ENCODE results near the gene ATL2. TPM values are rescaled to one million over a fixed set of nuclear protein-coding genes. Genes with fewer than 3 reads are reported as not detected.
A peak's percentile ranks its signal among the peaks of the same experiment; 100 is the strongest.
"Not testable (repeated sequence)": the region's sequence is repeated elsewhere in the genome, so short reads cannot be mapped to it uniquely, and the experiment has no call there.

The ATL2 gene
- polyA plus RNA-seq, 3 donors, result 52.1 to 71.7 (median 68.8) TPM

DNA sequence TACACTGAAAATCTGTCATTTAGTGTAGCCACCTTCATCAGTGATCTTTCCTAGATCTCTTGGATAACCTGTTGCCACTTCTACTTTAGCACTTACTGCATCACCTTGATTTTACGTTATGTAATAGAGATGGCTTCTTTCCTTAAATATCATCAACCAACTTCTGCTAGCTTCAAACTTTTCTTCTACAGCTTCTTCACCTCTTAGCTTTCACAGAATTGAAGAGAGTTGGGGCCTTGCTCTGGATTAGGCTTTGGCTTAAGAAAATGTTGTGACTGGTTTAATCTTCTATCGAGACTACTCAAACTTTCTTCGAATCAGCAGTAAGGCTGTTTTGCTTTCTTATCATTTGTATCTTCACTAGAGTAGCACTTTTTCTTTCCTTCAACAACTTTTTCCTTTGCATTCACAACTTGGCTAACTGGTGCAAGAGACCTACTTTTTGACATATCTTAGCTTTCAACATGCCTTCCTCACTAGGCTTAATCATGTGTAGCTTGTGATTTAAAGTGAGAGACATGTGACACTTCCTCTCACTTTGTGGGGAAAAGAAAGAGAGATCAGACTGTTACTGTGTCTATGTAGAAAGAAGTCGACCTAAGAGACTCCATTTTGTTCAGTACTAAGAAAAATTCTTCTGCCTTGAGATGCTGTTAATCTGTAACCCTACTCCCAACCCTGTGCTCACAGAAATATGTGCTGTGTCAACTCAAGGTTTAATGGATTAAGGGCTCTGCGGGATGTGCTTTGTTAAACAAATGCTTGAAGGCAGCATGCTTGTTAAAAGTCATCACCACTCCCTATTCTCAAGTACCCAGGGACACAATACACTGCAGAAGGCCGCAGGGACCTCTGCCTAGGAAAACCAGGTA lies 99.6 kb downstream of the ATL2 start:
- DNase-seq, result peak; percentile 34

DNA sequence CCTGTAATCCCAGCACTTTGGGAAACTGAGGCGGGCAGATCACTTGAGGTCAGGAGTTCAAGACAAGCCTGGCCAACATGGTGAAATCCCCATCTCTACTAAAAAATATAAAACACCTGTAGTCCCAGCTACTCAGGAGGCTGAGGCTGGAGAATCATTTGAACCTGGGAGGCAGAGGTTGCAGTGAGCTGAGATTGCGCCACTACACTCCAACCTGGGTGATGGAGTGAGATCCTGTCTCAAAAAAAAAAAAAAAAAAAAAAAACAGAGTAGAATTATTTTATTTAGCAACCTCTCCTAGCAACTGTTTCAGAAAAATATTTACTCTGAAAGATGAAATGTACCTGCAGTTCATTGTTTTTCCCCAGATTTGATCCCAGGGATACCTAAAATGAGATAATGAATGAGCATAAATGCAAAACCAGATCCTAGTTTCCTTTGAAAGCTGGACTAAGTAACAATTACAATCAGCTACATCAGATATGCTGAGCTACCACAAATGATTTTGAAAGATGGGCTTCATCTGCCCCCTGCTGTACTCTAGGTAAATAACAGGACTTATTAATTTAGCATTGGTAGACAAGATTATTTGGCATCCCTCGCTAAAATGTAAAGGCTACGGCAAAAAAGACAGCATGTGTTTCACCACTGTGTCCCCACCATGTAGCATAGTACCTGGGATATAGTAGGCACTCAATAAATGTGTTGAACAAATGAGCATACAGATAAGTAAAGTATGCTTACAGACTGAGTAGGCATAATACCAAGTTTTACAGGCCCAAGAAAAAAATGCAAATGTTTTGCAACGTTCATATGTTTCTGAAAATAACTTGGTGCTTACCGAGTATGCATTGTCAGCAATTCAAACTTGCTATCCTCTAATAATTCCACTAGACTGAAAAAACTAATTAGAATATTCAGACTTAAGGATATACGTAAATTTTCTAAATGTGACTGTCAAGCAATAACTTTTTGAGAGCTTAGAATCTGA lies 102.5 kb downstream of the ATL2 start:
- DNase-seq, result peak; percentile 78

DNA sequence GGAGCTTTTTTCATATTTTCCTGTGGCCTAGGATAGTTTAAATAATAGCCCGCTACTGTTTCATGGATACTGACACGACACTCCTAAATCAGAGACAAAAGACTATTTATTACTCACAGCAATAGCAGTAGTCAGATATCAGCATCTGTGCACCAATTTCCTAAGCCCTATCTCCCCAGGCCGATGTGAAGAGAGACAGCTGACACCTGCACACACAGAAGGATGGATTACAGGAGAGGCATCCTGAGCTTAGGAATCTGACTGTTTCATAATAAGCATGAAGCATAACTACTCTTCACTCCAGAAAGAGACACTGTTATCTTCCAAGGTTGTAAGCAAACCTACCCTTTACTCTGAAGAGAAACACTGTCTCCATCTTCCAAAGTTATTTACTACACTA lies 105.4 kb downstream of the ATL2 start:
- no peak for DNase-seq

DNA sequence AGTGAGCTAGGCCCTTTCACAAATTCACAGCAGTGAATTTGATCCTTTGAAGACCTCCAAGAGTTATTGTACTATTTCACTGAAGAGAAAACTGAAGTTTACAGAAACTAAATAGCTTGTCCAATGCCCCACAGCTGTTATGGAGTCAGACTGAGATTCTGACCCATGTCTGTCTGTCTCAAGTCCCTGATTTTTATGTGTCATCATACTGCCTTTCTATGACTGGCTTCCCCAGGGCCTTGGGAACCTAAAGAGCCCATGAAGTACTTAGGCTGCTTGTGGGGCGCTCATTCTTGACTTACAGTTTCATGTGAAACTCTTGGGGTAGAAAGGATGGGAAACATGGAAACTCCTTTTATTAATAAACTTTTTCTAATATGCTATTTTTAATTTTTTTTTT lies 107.7 kb downstream of the ATL2 start:
- no peak for DNase-seq

DNA sequence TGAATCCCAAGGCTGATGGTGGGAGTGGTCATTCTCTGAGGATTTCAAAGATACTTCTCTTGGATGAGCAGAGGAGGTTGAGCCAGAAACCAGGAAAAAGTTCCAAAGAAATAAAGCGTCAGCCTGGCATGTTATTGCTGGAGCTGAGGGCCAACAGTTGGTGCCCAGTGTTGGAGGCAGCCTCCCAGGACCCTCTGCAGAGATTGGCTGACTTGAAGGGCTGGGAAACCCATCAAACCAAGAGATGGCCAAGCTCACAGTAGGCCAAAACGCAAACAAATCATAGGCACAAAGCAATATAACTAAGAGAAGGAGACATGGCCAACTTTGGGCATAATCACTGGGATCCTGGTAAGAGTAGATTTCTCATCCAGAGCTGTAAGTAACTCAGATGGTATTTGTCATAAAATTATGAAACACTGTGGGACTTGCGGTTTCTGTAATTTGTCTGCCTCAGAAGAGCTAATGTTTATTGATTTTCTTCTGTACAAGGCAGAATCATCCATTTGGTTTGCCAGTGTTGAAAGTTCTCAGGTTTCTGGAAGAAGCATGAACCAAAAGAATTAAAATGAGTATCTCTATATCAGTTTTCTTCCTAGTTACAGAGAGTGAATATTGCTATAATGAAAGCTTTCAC lies 108.3 kb downstream of the ATL2 start:
- no peak for DNase-seq

DNA sequence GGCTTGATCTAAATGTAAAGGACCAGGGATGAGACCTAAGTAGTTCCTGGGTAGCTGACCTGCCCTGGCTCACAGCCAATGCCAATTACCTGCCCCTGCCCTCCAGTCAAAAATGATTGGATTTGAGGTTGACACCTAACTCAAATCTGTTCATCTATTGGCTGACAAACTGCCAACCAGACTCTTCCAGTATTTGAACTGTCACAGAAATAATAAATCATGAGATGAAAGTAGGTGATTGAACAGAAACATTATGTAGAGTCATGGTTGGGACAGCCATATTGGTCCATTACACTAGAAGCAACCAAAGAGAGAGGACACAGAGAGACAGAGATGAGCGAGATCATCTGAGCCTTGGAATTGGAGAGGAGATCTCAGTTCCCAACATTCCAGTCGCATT lies 109.1 kb downstream of the ATL2 start:
- no peak for DNase-seq

DNA sequence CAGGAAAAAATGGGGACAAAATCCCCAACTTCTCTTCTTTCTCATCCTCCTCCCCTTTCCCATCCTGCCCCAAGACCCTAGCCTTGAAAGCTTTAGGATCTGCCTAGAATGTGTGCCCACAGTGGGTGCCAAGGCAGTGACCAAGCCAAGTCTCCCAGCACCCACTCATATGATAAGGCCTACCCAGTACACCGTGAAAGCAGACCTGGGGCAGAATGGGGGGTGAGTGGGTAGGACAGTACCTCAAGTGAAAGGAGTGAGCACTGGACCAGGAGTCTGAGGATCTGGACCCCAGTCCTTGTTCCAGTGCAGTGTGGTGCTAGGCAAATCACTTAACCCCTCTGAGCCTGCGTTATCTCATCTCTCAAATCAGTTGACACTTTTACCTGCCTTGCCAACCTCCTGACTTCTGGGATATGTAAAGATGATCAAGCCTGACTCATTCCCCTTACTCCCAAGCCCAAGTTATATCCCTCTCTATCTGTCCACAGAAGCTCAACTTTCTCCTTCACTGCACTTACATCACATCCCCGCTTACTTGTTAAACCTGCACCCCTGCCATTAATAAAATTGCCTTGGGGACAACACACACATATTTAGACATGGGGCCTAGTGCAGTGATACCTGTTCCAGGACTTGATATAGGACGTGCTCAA lies 109.7 kb downstream of the ATL2 start:
- DNase-seq, result no peak

DNA sequence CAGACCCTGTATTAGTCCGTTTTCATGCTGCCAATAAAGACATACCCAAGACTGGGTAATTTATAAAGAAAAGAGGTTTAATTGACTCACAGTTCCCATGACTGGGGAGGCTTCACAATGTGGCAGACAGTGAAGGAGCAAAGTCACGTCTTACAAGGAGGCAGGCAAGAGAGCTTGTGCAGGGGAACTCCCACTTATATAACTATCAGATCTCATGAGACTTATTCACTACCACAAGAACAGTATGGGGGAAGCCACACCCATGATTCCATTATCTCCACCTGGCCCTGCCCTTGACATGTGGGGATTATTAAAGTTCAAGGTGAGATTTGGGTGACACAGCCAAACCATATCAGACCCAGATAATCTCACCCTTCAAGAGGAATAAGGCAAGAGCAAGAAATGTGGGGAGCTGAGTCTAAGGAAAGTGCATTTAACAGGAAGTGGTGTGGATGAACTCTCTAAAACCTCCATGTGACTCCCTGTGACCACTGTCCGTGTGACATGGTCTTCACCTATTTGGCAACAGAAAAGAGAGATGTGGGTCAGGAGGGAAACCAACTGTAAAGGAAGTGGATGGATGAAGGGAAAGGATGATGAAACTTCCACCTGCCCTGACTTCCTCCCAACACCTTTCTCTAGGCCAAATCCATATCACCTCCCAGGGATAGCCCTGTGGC lies 110.6 kb downstream of the ATL2 start:
- no peak for DNase-seq

DNA sequence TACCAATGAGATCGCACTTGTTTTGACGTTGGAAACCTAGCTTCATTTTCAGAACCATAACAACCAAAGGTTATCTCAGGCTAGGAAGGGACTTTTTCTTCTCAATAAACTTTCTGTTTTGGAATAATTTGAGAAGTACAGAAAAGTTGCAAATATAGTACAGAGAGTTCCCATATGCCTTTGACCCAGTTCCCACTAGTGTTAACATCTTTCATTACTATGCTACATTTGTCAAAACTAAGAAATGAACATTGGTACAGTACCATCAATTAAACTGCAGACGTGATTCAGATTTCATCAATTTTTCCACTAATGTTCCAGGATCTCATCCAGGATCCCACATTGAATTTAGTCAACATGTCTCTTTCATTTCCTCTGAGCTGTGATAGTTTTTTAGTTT lies 111.6 kb downstream of the ATL2 start:
- DNase-seq, result no peak

DNA sequence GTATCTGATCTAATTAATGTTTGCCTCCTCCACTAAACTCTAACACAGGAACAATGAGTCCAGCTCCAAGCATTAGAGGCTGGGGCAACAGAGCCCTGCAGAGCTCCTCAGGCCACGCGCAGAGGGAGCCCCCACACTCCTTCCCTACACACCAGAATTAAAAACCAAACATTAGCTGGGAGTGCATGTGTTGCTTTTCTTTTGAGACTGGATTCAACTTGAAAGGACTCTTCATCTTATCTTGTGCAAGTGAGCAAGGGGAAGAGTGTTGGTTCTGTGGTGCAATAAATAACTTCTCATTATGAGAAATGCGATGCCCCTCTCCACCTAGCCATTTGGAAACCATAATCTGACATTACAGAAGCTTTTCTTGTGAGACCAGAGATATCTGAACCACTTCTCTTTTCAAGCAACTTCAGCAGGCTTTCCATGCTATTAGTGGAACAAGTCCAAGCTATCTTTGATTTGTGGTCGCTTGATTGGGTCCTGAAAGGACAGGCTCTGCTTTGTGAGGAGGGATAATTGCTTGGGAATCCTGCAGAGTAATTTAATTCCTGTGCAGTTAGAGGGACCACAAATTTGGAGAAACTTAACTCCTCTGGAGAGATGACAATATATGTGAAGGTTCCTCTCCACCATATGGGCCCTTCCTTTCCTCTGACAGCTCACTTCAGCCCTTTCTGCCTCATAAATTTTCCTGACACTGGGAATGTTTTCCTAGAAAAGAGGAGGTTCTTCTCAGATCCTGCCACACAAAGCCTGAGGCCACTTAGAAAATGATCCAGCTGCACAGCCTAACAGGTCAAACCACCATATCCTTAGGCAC lies 112.5 kb downstream of the ATL2 start:
- DNase-seq, result peak; percentile 91

DNA sequence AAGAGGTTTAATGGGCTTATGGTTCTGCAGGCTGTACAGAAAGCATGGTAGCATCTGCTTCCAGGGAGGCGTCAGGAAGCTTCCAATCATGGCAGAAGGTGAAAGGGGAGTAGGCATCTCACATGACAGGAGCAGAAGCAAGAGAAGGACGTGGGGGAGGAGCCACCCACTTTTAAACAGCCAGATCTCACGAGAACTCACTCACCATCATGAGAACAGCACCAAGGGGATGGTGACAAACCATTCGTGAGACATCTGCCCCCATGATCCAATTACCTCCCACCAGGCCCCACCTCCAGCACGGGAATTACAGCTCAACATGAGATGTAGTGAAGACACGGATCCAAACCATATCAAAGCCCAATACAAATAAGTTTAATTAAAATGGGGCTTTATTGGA lies 113.8 kb downstream of the ATL2 start:
- DNase-seq, result no peak

DNA sequence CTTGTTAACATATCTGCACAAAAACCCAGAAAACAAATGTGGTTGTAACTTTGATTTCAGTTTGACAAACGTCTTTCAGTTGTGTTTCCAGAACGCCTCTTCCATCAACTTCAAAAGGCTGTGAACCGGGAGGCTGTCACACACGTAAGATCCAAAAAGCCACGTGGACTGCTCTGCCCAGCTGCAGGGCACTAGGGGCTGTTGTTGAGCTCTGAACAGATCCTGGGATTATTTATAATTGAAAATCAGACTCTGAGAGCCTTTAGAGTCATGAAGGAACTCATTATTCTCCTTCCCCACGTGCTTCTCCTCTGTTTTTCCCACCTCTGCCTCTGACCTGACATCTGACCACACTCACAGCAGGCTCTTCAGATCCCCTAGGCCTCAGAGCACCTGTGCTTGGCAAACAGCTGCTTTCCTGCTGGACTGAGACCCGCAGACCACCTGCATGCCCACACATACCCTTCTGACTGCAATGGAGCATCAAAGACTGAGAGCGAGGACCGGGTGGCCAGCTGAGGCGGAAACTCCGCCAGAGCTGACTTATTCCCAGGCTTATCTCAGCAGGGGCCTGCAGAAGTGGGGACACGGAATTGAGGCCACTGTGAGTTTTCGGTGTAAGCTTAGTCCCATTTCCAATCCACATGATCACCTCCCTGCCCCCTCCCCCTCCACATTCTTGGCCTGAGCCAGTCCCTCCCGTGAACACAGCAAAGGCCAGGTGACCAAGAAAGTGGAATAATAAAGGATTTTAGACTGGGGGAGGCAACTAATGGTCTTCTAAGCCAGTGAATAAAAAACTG lies 114.8 kb downstream of the ATL2 start:
- no peak for DNase-seq

DNA sequence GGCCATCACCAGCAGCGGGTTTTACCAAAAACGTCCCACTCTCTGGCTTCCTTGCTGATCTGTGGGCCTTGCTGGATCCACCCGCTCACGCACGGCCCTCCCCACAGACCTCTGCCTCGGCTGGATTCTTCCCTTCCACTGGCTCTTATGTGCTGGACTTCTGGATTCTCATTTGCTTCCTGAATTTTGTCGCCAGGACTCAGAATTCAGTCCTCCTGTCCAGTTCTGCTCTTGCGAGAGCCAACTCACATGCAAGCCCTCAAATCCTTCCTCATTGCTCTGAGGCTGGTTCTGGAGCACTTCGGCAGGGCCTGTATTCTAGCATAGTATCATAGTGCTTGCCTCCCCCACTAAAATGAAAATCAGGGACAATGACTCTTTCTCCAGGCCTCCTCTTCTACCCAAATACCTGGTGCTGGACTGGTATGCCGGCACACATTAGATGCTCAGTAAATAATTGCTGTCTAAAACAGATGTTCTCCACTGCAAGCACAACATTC lies 115.5 kb downstream of the ATL2 start:
- DNase-seq, result no peak

DNA sequence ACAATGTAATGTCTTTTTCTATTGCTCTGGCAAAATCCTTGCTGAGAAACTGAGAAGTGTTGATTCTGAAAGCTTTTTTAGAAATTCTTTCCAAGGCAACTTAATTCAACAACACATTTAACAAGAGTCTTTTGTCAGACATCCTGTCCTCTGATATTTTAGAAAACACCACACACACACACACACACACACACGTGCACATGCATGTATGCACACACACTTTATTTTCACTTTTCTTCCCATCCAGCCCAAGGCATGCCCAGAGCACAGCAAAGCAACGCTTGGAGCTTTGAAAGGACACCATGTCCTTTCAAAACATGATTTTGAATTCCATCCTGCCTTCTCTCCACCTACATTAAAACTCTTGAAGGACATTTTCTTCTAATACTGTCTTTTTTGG lies 116.1 kb downstream of the ATL2 start:
- DNase-seq, result no peak

DNA sequence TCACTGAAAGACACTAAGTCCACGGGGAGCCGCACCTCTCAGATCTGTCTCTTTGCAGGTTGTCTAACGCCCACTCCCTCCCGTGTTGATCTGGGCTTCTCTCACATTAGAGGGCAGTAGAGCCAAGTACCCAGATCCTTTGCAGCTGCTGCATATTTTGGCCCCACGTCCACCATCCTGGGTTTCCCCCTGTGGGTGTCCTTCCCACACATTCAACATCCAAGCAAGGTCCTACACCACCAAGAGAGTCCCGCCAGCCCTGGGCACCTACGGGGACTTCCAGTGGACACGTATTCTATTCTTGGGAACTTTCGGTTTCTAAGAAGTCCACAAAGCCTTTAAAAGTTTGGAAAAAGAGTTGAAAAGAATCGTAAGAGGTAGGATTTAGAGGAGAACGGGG lies 116.6 kb downstream of the ATL2 start:
- no peak for DNase-seq

DNA sequence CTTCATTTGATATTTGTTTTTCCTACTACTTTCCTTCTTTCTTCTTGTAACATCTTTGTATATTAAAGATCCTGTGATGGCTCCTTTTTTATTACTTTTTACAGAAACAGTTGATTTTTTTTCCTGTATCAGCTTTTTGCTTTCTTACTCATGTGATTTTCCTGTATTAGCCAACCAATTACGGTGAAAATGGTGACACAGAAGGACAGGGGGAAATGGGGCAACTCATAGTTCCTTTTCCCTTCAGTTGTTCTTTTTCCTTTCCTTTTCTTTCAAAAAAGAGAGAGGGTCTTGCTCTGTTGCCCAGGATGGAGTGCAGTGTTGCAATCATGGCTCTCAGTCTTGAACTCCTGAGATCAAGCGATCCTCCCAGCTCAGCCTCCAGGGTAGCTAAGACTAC lies 117.8 kb downstream of the ATL2 start:
- DNase-seq, result no peak

DNA sequence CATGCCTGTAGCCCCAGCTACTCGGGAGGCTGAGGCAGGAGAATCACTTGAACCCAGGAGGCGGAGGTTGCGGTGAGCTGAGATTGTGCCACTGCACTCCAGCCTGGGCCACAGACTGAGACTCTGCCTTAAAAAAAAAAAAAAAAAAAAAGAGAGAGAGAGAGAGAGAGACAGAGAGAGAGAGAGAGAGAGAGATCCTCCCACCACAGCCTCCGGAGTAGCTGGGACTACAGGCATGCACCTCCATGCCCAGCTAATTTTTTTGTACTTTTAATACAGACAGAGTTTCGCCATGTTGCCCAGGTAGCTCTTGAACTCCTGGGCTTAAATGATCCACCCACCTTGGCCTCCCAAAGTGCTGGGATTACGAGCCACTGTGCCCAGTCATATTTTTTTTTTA lies 119.4 kb downstream of the ATL2 start:
- DNase-seq, result not testable (repeated sequence)

DNA sequence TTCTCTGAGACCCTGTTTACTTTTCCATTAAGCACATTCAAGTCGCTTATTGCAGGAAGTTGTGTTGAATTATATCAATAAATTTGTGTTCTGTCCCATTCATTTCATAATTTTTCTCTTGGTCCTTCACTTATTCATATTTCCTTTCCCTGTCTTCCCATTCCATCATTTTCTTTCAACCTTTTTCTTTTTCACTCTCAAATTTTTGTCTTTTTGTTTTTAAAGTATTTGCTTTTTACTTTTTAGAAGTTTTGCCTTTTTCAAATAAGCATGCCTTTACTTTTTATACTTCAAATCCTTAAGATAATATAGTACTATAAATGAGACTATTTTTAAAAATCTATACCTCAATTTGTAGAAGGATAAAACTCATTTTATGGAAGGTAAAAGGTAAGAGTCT lies 120.5 kb downstream of the ATL2 start:
- no peak for DNase-seq

DNA sequence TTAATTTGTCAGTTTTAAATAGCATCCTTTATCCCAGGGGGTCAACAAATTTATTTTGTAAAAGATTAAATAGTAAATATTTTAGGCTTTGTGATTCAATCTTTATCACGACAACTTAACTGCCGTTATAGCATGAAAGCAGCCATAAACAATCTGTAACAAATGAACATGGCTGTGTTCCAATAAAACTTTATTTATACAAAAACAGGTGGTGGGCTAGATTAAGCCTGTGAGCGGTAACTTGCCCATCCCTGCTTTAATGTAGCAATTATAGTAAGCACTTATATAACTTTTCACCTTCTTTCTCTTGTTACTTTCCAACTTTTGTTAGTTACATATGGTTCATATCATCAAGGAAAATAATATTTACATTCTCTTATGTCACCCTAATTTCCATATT lies 121.9 kb downstream of the ATL2 start:
- DNase-seq, result no peak

Data from renal pelvis (tissue), 4 donors.